GM12878 (cell line): ENCODE results near the gene PLTP. TPM values are rescaled to one million over a fixed set of nuclear protein-coding genes. Genes with fewer than 3 reads are reported as not detected.

Source experiments
- ATAC-seq: fragments of 200-7000 bp; cut with Tn5 transposase; 3 replicates; pipeline ENCODE4 v1.9.1; 2020; ENCODE audit warnings: mild to moderate bottlenecking, moderate library complexity
- Bru-seq: library from RNA; stranded (reverse); fragments of 400-500 nt; gene quantifications from one replicate; lab custom pipeline; 2021; lab: Mats Ljungman, UMichigan
- BruChase-seq, 2 experiments: library from RNA; stranded (reverse); fragments of 400-500 nt; gene quantifications; one replicate each; lab custom pipeline; 2021; lab: Mats Ljungman, UMichigan
- BruUV-seq: library from RNA; stranded (reverse); fragments of 400-500 nt; replicated peaks from 2 replicates; lab custom pipeline; 2021; lab: Mats Ljungman, UMichigan
- CTCF ChIA-PET: fragments of 300-600 bp; sonication (Branson Sonifier 250); formaldehyde crosslinking; extraction: SDS; loops from one replicate; lab custom pipeline; 2021; ENCODE audit warnings: inconsistent platforms; lab: Yijun Ruan, JAX
- POLR2A ChIA-PET: fragments of 350-600 bp; formaldehyde crosslinking; extraction: SDS; loops from one replicate; lab custom pipeline; 2021; ENCODE audit warnings: inconsistent platforms; lab: Charles Lee
- RAD21 ChIA-PET: fragments of 300-600 bp; sonication (Branson Sonifier 250); formaldehyde crosslinking; loops from one replicate; lab custom pipeline; 2023; ENCODE audit warnings: antibody characterized with exemption; ENCODE audit not compliant: unreplicated experiment; lab: Charles Lee
- SMC1A ChIA-PET: fragments of 300-600 bp; sonication (Branson Sonifier 250); formaldehyde crosslinking; loops from one replicate; lab custom pipeline; 2023; ENCODE audit not compliant: unreplicated experiment, uncharacterized antibody; lab: Charles Lee
- DNase-seq: peaks from one replicate; pipeline ENCODE4 v3.0.0-alpha.2; 2011; ENCODE audit warnings: low read depth, low spot score
- FAIRE-seq: peaks from 3 replicates; lab custom pipeline; 2011; peaks lifted over from hg19 to GRCh38; lab: Jason Lieb, UNC
- H2AFZ ChIP-seq: 2 replicates; pipeline ENCODE4 v1.6.0; 2011; ENCODE audit warnings: low read depth, low read length, control low read depth; ENCODE audit not compliant: control insufficient read depth
- H3K27ac ChIP-seq: 2 replicates; pipeline ENCODE4 v1.5.1; 2011; ENCODE audit warnings: control low read depth; ENCODE audit not compliant: control insufficient read depth, insufficient read depth
- H3K27me3 ChIP-seq, 2 experiments: replicated peaks in 1 of 2; 2 replicates each; pipeline versions ENCODE4 v1.6.0 to v1.6.1; 2011; ENCODE audit warnings: low read length in 1 of 2; ENCODE audit not compliant: control insufficient read depth in 2 of 2, insufficient read depth in 2 of 2
- H3K36me3 ChIP-seq, 2 experiments: 2 replicates each; pipeline ENCODE4 v1.5.1; 2011; ENCODE audit warnings: low read length in 1 of 2; ENCODE audit not compliant: control insufficient read depth in 2 of 2, insufficient read depth in 2 of 2
- H3K4me1 ChIP-seq: 2 replicates; pipeline ENCODE4 v1.6.1; 2011; ENCODE audit warnings: mild to moderate bottlenecking, low read length, moderate library complexity, mixed read lengths; ENCODE audit not compliant: control insufficient read depth, insufficient read depth
- H3K4me2 ChIP-seq: 2 replicates; pipeline ENCODE4 v1.6.0; 2011; ENCODE audit warnings: control low read depth; ENCODE audit not compliant: control insufficient read depth, insufficient read depth
- H3K4me3 ChIP-seq: fragments of 200-600 bp; sonication (generic); 2 replicates; pipeline ENCODE4 v1.5.1; 2016
- H3K79me2 ChIP-seq: 2 replicates; pipeline ENCODE4 v1.6.0; 2011; ENCODE audit warnings: low read length; ENCODE audit not compliant: control insufficient read depth, insufficient read depth
- H3K9ac ChIP-seq: 2 replicates; pipeline ENCODE4 v1.8.0; 2011; ENCODE audit warnings: low read length, control low read depth, mixed read lengths; ENCODE audit not compliant: control insufficient read depth, insufficient read depth
- H3K9me3 ChIP-seq: replicated peaks from 3 replicates; pipeline ENCODE4 v1.5.1; 2011; ENCODE audit warnings: mild to moderate bottlenecking, low read length; ENCODE audit not compliant: control insufficient read depth, insufficient read depth
- H4K20me1 ChIP-seq: 2 replicates; pipeline ENCODE4 v1.6.0; 2011; ENCODE audit not compliant: control insufficient read depth, insufficient read depth
- BACH1 ChIP-seq: fragments of 450-650 bp; IDR thresholded peaks from 2 replicates; pipeline ENCODE4 v1.6.1; 2017; ENCODE audit warnings: mild to moderate bottlenecking, borderline replicate concordance
- CHD4 ChIP-seq: fragments of 200-600 bp; sonication (generic); IDR thresholded peaks from 2 replicates; pipeline ENCODE4 v1.6.1; 2016; ENCODE audit warnings: mild to moderate bottlenecking
- E4F1 ChIP-seq: fragments of 450-650 bp; IDR thresholded peaks from 2 replicates; pipeline ENCODE4 v1.6.1; 2018; ENCODE audit warnings: borderline replicate concordance, mild to moderate bottlenecking; ENCODE audit not compliant: partially characterized antibody
- GATAD2B ChIP-seq: fragments of 450-650 bp; conservative IDR thresholded peaks from 2 replicates; pipeline ENCODE4 v1.6.1; 2017; ENCODE audit warnings: low read depth, mild to moderate bottlenecking, moderate library complexity
- LARP7 ChIP-seq: fragments of 450-650 bp; IDR thresholded peaks from 2 replicates; pipeline ENCODE4 v1.6.1; 2017; ENCODE audit warnings: mild to moderate bottlenecking
- MEF2A ChIP-seq: IDR thresholded peaks from 2 replicates; pipeline ENCODE4 v1.6.1; 2011; ENCODE audit warnings: low read depth, mild to moderate bottlenecking, low read length, moderate library complexity; ENCODE audit not compliant: insufficient read depth
- POU2F2 ChIP-seq: IDR thresholded peaks from 3 replicates; pipeline ENCODE4 v1.6.1; 2011; ENCODE audit warnings: low read depth, mild to moderate bottlenecking, low read length, borderline replicate concordance
- RB1 ChIP-seq: fragments of 450-650 bp; formaldehyde crosslinking; IDR thresholded peaks from 2 replicates; pipeline ENCODE4 v1.6.1; 2017; ENCODE audit warnings: mild to moderate bottlenecking, borderline replicate concordance
- USF1 ChIP-seq: IDR thresholded peaks from 2 replicates; pipeline ENCODE4 v1.6.1; 2011; ENCODE audit warnings: borderline replicate concordance, low read depth, mild to moderate bottlenecking, moderate library complexity, mixed read lengths, low read length; ENCODE audit not compliant: insufficient read depth; ENCODE audit errors: extremely low read length
- ZBTB4 ChIP-seq: fragments of 450-650 bp; formaldehyde crosslinking; IDR thresholded peaks from 2 replicates; pipeline ENCODE4 v1.4.0; 2022; ENCODE audit warnings: mild to moderate bottlenecking, moderate library complexity
- WGBS: methylation state at CpG from one replicate; pipeline ENCODE4 v1.1.6; 2016; ENCODE audit warnings: low lambda C conversion rate; ENCODE audit not compliant: insufficient replicate concordance, insufficient coverage; ENCODE audit errors: missing lambda C conversion rate; 5-methylcytosine and 5-hydroxymethylcytosine counted together
- in situ Hi-C: fragments of 300-500 bp; cut with MboI; formaldehyde crosslinking; loops from 9 replicates; pipeline ENCODE4 v1.14.3; 2018; ENCODE audit warnings: mixed read lengths
- intact Hi-C: fragments of 100-400 bp; cut with micrococcal nuclease; formaldehyde crosslinking; loops from one replicate; pipeline ENCODE4 v1.14.2; 2022; ENCODE audit not compliant: unreplicated experiment
- long read RNA-seq, 2 experiments: library from polyadenylated mRNA; unstranded; transcript quantifications; one replicate each; pipeline ENCODE4 v2.0.0, GENCODE V29; 2019 to 2020
- polyA minus RNA-seq, 3 experiments: library from RNA; depleted of rRNA, polyadenylated mRNA; stranded (reverse); fragments of >200 nt; gene quantifications; 2 replicates each; pipeline ENCODE4 v1.2.3, GENCODE V29; 2011
- polyA plus RNA-seq, 11 experiments: library from polyadenylated mRNA; depleted of rRNA in 4 of 11; unstranded in 6 of 11; stranded (reverse) in 5 of 11; fragments of >200 nt; fragmentation: Nextera tagmentation in 4 of 11; fragmentation: Illumina TruSeq in 1 of 11; extraction: Ambion mirVana in 4 of 11; extraction: Trizol in 1 of 11; gene quantifications; 1 replicate in 1 of 11; 2 replicates in 10 of 11; pipeline versions ENCODE4 v1.2.1 to v1.2.3, GENCODE V29; 2011 to 2016; ENCODE audit warnings: inconsistent platforms in 2 of 11, missing spikeins in 2 of 11, low read depth in 1 of 11
- total RNA-seq, 4 experiments: library from RNA; depleted of rRNA in 3 of 4; stranded (reverse); fragments of >200 nt in 3 of 4; fragmentation: Illumina TruSeq in 1 of 4; extraction: Trizol in 1 of 4; gene quantifications; 2 replicates each; pipeline versions ENCODE4 v1.2.1 to v1.2.3, GENCODE V29; 2013 to 2021

Gene PLTP
- total RNA-seq (2013; cell fraction: nucleolus; rRNA removed), result 14.6 and 15.7 TPM in 2 replicates
- total RNA-seq (2014; rRNA removed) (9.2 and 10.6 TPM in 2 replicates), total RNA-seq (2014; rRNA removed; fragmentation: Illumina TruSeq; extraction: Trizol) (4.0 and 4.1 TPM in 2 replicates), total RNA-seq (2021) (9.7 and 10.8 TPM in 2 replicates), polyA plus RNA-seq (2011; rRNA removed) (3.1 and 4.9 TPM in 2 replicates), polyA plus RNA-seq (2014; fragmentation: Illumina TruSeq; extraction: Trizol) (2.6 and 6.1 TPM in 2 replicates), polyA plus RNA-seq (2014; fragmentation: Nextera tagmentation; extraction: Ambion mirVana) (1 to 10 TPM; 1.6 TPM), polyA plus RNA-seq (2014; rRNA removed) (9.1 and 9.9 TPM in 2 replicates), polyA plus RNA-seq (2016; fragmentation: Nextera tagmentation; extraction: Ambion mirVana) (10 to 100 TPM; 12.4 to 17.0 TPM), polyA minus RNA-seq (2011; rRNA and poly(A)+ RNA removed) (2.6 and 6.4 TPM in 2 replicates), Bru-seq, nascent RNA (percentile 48 among the genes with signal in this experiment), BruChase-seq, experiment 1, labeled RNA remaining after a 6-hour chase (percentile 40 among the genes with signal in this experiment), BruChase-seq, experiment 2, labeled RNA remaining after a 2-hour chase (percentile 42 among the genes with signal in this experiment)
- 5.7 TPM for polyA plus RNA-seq (2011; ENCODE audit: low read depth)
- polyA plus RNA-seq (2011; cell fraction: cytosol; rRNA removed), result 8.8 and 9.1 TPM in 2 replicates
- polyA plus RNA-seq (2011; cell fraction: nucleus; rRNA removed), result 4.1 and 4.6 TPM in 2 replicates
- polyA plus RNA-seq (2012), result 11.3 and 16.6 TPM in 2 replicates
- 0.62 and 0.94 TPM in 2 replicates for polyA minus RNA-seq (2011; cell fraction: cytosol; rRNA and poly(A)+ RNA removed)
- 0.77 and 1.5 TPM in 2 replicates for polyA minus RNA-seq (2011; cell fraction: nucleus; rRNA and poly(A)+ RNA removed)
- long read RNA-seq, experiment 1, partial matches to known transcripts, result 0 of 4 reads
- long read RNA-seq, experiment 1, other reads (novel, unspliced or antisense), result 3 of 4 reads
- long read RNA-seq, experiment 2, result 0 reads

- BruUV-seq, result TSS peak; percentile 95
- ATAC-seq, result peak; percentile 32
- no peak for FAIRE-seq
- ChIA-PET SMC1A (interaction anchor here (1.1 to 3.5 kb wide), 2 partner anchors 20 to 49 kb away, joined by 3 to 12 read pairs; partner anchors contain the start of genes CTSA and NEURL2), POLR2A (interaction anchor here (0.6 to 3.9 kb wide), 6 partner anchors 10 to 1528 kb away, joined by 3 to 32 read pairs (median 5); partner anchors contain the start of gene PCIF1), CTCF (interaction anchor here (1.1 to 3.1 kb wide), 3 partner anchors 21 to 58 kb away, joined by 5 to 19 read pairs (median 8); partner anchors contain the start of genes CTSA, NEURL2 and PCIF1), RAD21 (interaction anchor here (0.6 to 2.0 kb wide), 3 partner anchors 21 to 1439 kb away, joined by 3 to 13 read pairs (median 3); partner anchors contain the start of genes CTSA and NEURL2)
- no peak for DNase-seq
- peak within 1 kb of the TSS; percentile 64 for H3K9ac ChIP-seq
- in situ Hi-C loops, result no loop called here
- peaks cover 15% of the 10 kb centered on the region for H3K4me1 ChIP-seq
- no peaks in the 10 kb centered on the region for H3K36me3 ChIP-seq
- no peaks in the 10 kb centered on the region for H3K27me3 ChIP-seq
- peak within 1 kb of the TSS; percentile 99 for H3K4me2 ChIP-seq
- no peaks in the 10 kb centered on the region for H3K9me3 ChIP-seq
- H2AFZ ChIP-seq, result peak within 1 kb of the TSS; percentile 90
- no peaks in the 10 kb centered on the region for H3K79me2 ChIP-seq
- WGBS, result under 1% methylated on average over 58 of the region's 58 CpGs
- H3K4me3 ChIP-seq, result peak within 1 kb of the TSS; percentile 77
- intact Hi-C loops, result no loop called here
- peak within 1 kb of the TSS; percentile 61; the same call in 1 of the 2 replicates for H3K27ac ChIP-seq
- no peaks in the 10 kb centered on the region for H4K20me1 ChIP-seq
- TF ChIP-seq MEF2A (no peak), POU2F2 (no peak), RB1 (no peak), E4F1 (no peak), CHD4 (no peak), BACH1 (no peak), LARP7 (0 out of 2 replicates have a peak, but pooled peaks have one; percentile 6), USF1 (peak; percentile 81), GATAD2B (no peak), ZBTB4 (0 out of 2 replicates have a peak, but pooled peaks have one; percentile 16)
Observed at GRCh38 chr20:45911486-45912343, at the start of gene PLTP. PLTP (minus strand) TSS chr20:45912155; CDS start chr20:45911452, 703 bp downstream.
